Lower lobe of right lung (tissue), 2 donors: ENCODE measurements around the gene CFAP43. TPM values are rescaled to one million over a fixed set of nuclear protein-coding genes. Genes with fewer than 3 reads are reported as not detected.

Experiments used
- ATAC-seq, 2 donors: fragments of 200-7000 bp; cut with Tn5 transposase; one replicate each; pipeline ENCODE4 v1.9.1; 2020 to 2022; ENCODE audit warnings: mild to moderate bottlenecking in 2 of 2, moderate library complexity in 2 of 2
- DNase-seq: peaks from one replicate; pipeline ENCODE4 v3.0.0-alpha.2; 2020
- H3K27ac ChIP-seq: fragments of 200-600 bp; one replicate; pipeline ENCODE4 v1.8.0; 2022
- H3K27me3 ChIP-seq: fragments of 200-600 bp; one replicate; pipeline ENCODE4 v1.8.0; 2022; ENCODE audit warnings: low read depth
- H3K36me3 ChIP-seq: fragments of 200-600 bp; one replicate; pipeline ENCODE4 v1.8.0; 2022; ENCODE audit warnings: mild to moderate bottlenecking
- H3K4me1 ChIP-seq: fragments of 200-600 bp; one replicate; pipeline ENCODE4 v1.8.0; 2022
- H3K4me3 ChIP-seq: fragments of 200-600 bp; one replicate; pipeline ENCODE4 v1.8.0; 2022; ENCODE audit warnings: mild to moderate bottlenecking
- H3K9me3 ChIP-seq: fragments of 200-600 bp; one replicate; pipeline ENCODE4 v1.8.0; 2022
- intact Hi-C: fragments of 100-400 bp; cut with DNase I; formaldehyde crosslinking; loops from one replicate; pipeline ENCODE4 v1.11.0; 2022
- total RNA-seq: library from RNA; stranded (reverse); fragmentation: NEBNext Ultra II Directional; extraction: Animal tissue kit (Norgen Biotek cat#: 25700); gene quantifications from one replicate; pipeline ENCODE4 v1.2.1, GENCODE V29; 2021
- TF ChIP-seq, protein P1 (sequence below): fragments of 200-600 bp; IDR thresholded peaks from one replicate; pipeline ENCODE4 v1.8.0; 2022; ENCODE audit warnings: antibody characterized with exemption, mild to moderate bottlenecking
- donor health status: DM: no; HTN: yes; CAD: no; lungs with severe emphysema.

Gene CFAP43
- total RNA-seq, 1 donor from 2014 or later = 12.9 TPM

DNA sequence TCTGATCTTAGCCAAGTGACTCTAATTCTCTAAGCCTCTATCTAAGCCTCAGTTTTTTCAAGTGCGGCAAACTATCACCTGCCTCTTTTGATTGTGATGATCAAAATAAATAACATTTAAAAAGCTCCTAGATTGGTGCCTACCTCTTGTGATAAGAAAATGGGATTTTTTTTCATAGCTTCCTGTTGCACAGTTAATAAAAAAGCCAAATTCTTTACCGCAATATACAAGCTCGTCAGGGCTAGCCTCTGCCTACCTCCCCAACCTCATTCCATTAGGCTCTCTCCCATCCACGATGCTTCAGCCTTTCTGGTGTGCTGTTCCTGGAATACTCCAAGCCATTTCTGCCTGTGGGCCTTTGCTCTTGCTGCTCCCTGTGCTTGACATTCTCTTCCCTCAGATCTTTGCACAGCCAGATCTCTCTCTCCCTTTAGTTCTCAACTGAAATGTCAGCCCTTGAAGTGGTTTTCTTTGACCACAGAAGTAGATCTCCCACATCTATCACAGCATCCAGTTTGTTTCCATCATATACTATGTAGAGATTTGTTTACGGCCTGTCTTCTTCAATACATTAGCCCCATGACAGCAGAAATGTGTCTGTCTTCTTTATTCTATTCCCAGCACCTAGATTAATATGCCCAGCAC, 61.4 kb downstream of the CFAP43 start:
- intact Hi-C loops = no loop called here
- Histone ChIP-seq H3K27ac (no peak overlapping the region), H3K36me3 (no peaks in the 10 kb centered on the region), H3K4me1 (no peaks in the 10 kb centered on the region), H3K9me3 (no peaks in the 10 kb centered on the region), H3K27me3 (no peaks in the 10 kb centered on the region), H3K4me3 (no peak overlapping the region)
- no peak for ATAC-seq
- TF ChIP-seq, protein P1, sequence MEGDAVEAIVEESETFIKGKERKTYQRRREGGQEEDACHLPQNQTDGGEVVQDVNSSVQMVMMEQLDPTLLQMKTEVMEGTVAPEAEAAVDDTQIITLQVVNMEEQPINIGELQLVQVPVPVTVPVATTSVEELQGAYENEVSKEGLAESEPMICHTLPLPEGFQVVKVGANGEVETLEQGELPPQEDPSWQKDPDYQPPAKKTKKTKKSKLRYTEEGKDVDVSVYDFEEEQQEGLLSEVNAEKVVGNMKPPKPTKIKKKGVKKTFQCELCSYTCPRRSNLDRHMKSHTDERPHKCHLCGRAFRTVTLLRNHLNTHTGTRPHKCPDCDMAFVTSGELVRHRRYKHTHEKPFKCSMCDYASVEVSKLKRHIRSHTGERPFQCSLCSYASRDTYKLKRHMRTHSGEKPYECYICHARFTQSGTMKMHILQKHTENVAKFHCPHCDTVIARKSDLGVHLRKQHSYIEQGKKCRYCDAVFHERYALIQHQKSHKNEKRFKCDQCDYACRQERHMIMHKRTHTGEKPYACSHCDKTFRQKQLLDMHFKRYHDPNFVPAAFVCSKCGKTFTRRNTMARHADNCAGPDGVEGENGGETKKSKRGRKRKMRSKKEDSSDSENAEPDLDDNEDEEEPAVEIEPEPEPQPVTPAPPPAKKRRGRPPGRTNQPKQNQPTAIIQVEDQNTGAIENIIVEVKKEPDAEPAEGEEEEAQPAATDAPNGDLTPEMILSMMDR = no peak
- no peak for DNase-seq

GRCh38 chr10:104155591-104155990, 76.6 kb downstream of the CFAP43 start:
- intact Hi-C loops = no loop called here
- TF ChIP-seq, protein P1 = no peak
- H3K4me1 ChIP-seq = no peaks in the 10 kb centered on the region
- H3K27me3 ChIP-seq = no peaks in the 10 kb centered on the region
- H3K9me3 ChIP-seq = peaks cover 18% of the 10 kb centered on the region
- no peak overlapping the region for H3K4me3 ChIP-seq
- H3K27ac ChIP-seq = no peak overlapping the region
- no peak for ATAC-seq
- no peaks in the 10 kb centered on the region for H3K36me3 ChIP-seq
- DNase-seq = no peak

GRCh38 chr10:104151737-104152136, 80.4 kb downstream of the CFAP43 start:
- DNase-seq (no peak), ATAC-seq (no peak)
- Histone ChIP-seq H3K9me3 (peaks cover 18% of the 10 kb centered on the region), H3K27me3 (no peaks in the 10 kb centered on the region), H3K4me3 (no peak overlapping the region), H3K36me3 (no peaks in the 10 kb centered on the region), H3K27ac (no peak overlapping the region), H3K4me1 (no peaks in the 10 kb centered on the region)
- TF ChIP-seq, protein P1 = no peak
- intact Hi-C loops = no loop called here

DNA sequence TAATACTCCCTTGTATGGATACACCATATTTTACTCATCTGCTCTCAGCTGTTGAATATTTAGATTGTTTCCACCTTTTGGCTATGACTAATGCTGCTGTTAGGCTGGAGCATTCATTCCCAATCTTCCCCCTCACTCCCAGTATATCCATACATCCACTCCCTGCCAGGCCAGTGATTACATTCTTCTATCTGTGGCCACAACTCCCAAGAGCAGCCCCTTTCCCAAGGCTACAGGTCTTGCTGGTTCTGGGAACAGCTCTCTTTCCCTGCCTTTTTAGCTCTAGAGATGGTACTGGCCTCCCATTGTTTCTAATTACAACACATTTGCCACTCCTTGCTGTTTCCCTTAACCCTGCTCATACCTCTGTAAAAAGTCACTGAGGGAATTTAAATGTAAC, 82.0 kb downstream of the CFAP43 start:
- TF ChIP-seq, protein P1 = no peak
- H3K27me3 ChIP-seq = no peaks in the 10 kb centered on the region
- H3K4me1 ChIP-seq = no peaks in the 10 kb centered on the region
- H3K36me3 ChIP-seq = no peaks in the 10 kb centered on the region
- intact Hi-C loops = no loop called here
- H3K27ac ChIP-seq = no peak overlapping the region
- ATAC-seq (no peak), DNase-seq (no peak)
- no peak overlapping the region for H3K4me3 ChIP-seq
- H3K9me3 ChIP-seq = peaks cover 18% of the 10 kb centered on the region

GRCh38 chr10:104146882-104147281, 85.3 kb downstream of the CFAP43 start:
- intact Hi-C loops = no loop called here
- H3K27me3 ChIP-seq = no peaks in the 10 kb centered on the region
- peaks cover 6% of the 10 kb centered on the region for H3K9me3 ChIP-seq
- no peaks in the 10 kb centered on the region for H3K4me1 ChIP-seq
- H3K4me3 ChIP-seq = no peak overlapping the region
- H3K27ac ChIP-seq = no peak overlapping the region
- no peaks in the 10 kb centered on the region for H3K36me3 ChIP-seq
- no peak for ATAC-seq
- no peak for DNase-seq
- TF ChIP-seq, protein P1 = no peak
